Stimulated activated CD4-positive, alpha-beta T cell treated with anti-CD3 and anti-CD28 coated beads, TNF-alpha, amount 100 ng/mL, for 1 hour (primary cell): ENCODE data around the gene PDS5B.
"Not testable (repeated sequence)": the region's sequence is repeated elsewhere in the genome, so short reads cannot be mapped to it uniquely, and the experiment has no call there.

Source experiments
- DNase-seq, 3 donors: peaks; one replicate each; pipeline ENCODE4 v3.0.0-alpha.2; 2020; ENCODE audit warnings: low read depth in 3 of 3, low spot score in 1 of 3

PDS5B gene

DNA sequence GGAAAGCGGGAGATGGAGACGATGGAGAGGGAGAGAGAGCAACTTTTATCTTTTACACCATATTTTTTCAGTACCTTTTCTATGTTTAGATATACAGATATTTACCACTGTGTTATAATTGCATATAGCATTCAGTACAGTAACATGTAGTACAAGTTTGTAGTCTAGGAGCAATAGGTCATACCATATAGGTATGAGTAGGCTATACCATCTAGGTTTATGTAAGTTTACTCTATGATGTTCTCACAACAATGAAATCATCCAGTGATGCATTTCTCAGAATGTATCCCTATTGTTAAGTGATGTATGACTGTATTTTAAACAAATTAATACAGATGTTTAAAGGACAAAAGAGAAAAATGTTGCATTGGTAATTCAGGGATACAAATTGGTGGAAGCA is 136.1 kb downstream of the PDS5B start:
- no peak for DNase-seq

GRCh38 chr13:32723987-32724386 is 137.7 kb downstream of the PDS5B start:
- DNase-seq: no peak

DNA sequence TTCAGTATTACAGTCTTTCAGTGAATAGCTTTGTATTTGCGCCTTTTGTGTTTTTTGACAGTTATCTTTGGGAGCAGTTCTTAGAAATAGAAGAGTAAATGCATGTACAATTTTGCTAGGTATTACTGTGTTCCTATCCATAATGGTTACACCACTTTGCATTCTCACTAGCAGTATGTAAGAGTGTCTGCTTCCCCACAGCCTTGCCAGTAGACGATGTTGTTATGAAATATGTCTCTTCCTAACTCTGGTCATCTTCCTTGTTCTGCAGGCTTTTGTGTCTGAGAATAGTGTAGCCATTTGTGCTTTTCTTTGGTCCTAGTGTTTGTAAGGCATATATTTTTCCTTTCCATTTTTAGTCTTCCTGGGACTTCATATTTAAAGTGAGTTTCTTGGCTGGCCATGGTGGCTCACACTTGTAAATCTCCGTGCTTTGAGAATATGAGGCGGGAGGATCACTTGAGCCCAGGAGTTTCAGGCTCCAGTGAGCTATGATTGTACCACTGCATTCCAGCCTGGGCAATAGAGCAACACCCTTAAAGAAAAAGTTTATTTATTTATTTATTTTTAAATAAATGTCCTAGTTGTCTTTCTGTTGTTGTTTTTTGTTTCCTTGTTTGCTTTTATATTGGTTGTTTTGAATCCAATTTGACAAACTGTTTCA is 140.3 kb downstream of the PDS5B start:
- no peak for DNase-seq

GRCh38 chr13:32728327-32728726 is 142.1 kb downstream of the PDS5B start:
- no peak for DNase-seq

DNA sequence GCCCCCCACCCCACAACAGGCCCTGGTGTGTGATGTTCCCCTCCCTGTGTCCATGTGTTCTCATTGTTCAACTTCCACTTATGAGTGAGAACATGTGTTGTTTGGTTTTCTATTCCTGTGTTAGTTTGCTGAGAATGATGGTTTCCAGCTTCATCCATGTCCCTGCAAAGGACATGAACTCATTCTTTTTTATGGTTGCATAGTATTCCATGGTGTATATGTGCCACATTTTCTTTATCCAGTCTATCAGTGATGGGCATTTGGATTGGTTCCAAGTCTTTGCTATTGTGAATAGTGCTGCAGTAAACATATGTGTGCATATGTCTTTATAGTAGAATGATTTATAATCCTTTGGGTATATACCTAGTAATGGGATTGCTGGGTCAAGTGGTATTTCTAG is 142.8 kb downstream of the PDS5B start:
- not testable (repeated sequence) for DNase-seq

DNA sequence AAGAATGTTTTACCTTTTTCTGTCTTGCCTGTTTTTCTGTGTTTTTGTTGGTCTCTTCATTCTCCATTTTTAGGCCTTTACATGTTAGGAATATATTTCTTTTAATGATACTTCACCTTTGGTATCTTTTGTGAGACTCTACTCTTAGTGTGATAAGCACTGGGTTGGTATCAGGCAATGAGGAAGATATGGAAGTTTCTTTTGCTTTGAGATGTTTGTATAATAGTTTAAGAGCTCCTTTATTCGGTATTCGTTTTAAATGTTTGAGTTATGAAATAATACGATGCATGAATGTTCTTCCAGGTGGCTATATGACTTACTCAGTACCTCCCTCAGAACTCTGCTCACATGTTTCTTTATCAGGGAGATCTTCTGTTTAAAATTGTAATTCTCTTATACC is 144.8 kb downstream of the PDS5B start:
- no peak for DNase-seq

DNA sequence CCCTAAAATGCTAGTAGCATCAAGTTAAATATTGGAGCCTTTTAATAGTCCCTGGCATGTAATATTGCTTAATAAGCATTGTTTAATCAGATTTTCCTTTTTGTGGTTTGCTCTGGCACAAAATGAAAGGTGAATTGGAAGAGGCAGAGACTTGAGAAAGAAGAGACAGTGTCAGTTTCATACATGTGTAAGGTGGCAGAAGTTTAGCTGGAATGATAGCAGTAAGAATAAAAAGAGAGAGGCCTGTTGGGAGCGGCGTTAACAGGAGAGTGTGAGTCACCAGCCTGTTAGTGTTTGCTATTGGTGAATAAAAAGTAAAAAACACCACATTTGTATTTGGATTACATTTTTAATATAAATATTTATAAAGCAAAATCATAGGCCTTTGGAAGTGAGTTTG is 145.3 kb downstream of the PDS5B start:
- DNase-seq: no peak

DNA sequence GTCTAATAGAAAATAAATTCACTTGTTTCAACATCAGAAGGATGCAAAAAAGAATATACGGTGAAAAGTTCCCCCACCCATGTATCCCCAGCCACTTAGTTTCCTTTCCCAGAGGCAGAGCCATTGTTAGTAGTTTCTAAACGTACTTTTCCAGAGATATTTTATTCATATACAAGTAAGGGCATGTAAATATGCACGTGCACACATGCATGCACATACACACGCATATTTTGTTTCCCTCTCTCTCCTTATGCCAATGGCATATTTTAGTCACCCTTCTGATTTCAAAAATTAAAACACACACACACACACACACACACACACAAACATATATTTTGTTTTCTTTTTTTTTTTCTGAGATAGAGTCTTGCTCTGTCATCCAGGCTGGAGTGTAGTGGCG is 147.4 kb downstream of the PDS5B start:
- DNase-seq: no peak

DNA sequence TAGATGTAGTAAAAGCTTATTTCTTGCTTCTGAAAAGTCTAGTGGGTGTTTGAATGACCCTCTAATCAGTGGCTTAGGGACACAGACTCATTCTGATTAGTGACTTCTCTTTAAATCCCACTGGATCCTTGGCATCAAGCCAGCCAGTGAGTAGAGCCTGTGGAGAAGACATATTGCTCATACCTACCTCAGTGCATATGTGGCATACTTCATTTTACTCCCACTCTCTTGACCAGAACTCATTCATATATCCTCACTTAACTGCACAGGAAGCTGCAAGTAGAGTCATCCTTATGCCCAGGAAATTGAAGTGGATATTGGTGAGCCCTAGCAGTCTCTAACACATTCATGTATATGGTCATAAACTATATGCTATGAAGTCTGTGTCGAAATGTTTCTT is 148.3 kb downstream of the PDS5B start:
- no peak for DNase-seq

DNA sequence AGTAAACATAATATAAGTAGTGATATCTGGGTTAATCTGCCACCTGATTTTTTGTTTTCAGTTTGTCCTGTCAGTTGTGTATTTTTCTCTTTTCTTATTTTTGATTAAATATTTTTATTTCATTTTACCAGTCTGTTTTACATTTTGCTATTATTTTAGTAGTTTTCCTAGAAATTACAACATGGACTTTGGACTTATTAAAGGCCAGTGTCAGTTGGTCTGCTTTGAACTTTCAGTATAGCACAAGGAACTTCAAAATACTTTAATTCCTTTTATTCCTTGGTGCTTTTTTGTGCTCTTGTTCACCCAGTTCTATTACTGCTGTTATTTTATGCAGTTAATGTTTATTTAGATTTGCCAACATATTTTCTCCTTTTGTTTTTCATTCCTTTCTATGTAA is 149.6 kb downstream of the PDS5B start:
- DNase-seq: no peak

GRCh38 chr13:32736648-32737047 is 150.4 kb downstream of the PDS5B start:
- DNase-seq: no peak

- DNase-seq: no peak
Observed at GRCh38 chr13:32737111-32737571, 150.9 kb downstream of the PDS5B start.

GRCh38 chr13:32737679-32738078 is 151.4 kb downstream of the PDS5B start:
- DNase-seq: no peak

DNA sequence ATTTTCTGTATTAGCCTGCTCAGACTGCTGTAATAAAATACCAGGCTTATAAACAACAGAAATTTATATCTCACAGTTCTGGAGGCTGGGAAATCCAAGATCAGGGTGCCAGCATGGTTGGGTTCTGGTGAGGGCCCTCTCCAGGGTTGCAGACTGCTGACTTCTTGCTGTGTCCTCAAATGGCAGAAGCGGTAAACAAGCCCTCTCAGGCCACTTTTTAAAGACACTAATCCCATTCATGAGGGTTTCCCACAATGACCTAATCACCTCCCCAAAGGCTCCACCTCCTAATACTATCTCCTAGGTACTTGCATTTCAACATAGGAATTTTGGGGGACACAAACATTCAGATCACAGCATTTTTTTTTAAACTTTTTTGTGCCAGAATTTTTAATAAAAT is 159.3 kb downstream of the PDS5B start:
- no peak for DNase-seq

DNA sequence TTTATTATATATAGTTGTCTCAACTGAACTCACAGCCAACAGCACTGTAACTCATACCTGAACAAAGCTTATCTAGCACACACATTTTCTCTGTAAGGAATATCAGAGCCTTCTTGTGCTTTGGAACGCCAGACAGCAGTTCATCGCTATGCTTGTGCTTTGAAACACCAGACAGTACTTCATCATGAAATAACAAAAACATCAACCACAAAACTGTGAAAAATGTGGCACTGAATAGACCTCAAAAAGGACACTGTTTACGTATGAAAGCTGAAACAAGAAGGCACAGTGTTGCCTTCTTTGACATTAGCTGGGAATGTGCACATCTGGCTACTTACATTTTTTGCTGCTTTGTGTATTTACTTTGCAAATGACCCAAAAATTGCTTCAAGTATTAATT is 160.2 kb downstream of the PDS5B start:
- no peak for DNase-seq

GRCh38 chr13:32748305-32748704 is 162.1 kb downstream of the PDS5B start:
- no peak for DNase-seq

GRCh38 chr13:32751340-32751739 is 165.1 kb downstream of the PDS5B start:
- DNase-seq: no peak

- DNase-seq: no peak
Observed at GRCh38 chr13:32752311-32752710, 166.1 kb downstream of the PDS5B start.

DNA sequence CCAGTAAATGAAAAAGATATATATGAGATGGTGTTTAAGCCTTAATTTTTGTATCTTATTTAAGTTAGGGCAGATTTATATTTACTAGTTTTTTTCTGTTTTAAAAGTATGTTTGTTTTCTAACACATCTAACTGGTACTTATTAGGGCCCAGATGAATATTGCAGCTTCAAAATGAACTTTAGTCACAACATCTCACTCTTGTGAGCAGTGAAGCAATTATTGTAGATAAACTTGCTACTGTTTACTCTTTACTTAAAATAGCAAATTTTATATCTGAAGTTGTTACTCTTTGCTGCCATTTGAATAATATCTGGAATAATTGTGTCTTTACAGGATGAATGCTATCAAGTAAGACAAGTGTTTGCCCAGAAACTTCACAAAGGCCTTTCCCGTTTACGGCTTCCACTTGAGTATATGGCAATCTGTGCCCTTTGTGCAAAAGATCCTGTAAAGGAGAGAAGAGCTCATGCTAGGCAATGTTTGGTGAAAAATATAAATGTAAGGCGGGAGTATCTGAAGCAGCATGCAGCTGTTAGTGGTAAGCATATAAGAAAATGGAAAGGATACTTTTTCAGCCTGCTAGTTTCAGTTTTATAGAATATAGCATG is 166.8 kb downstream of the PDS5B start:
- no peak for DNase-seq

DNA sequence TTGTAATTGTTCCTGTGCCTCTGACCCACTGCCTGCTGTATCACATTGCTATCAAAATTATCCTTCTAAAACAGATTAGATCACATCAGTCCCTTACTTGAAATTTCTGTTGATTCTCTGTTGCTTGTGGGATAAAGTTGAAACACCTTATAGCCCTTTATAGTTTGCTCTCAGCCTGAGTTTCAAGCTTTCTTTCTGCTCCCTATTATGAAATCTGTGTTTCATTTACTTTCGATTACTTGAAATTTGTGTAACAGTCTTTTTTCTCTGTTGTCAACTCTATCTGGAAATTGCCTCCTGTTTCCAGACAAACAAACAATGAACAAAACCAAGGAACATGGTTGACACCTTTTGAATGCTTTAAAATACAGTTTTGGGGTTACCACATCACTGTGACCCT is 167.9 kb downstream of the PDS5B start:
- no peak for DNase-seq

GRCh38 chr13:32759152-32759551 is 172.9 kb downstream of the PDS5B start:
- DNase-seq: no peak

- DNase-seq: no peak
Observed at GRCh38 chr13:32761472-32761871, 175.2 kb downstream of the PDS5B start.

DNA sequence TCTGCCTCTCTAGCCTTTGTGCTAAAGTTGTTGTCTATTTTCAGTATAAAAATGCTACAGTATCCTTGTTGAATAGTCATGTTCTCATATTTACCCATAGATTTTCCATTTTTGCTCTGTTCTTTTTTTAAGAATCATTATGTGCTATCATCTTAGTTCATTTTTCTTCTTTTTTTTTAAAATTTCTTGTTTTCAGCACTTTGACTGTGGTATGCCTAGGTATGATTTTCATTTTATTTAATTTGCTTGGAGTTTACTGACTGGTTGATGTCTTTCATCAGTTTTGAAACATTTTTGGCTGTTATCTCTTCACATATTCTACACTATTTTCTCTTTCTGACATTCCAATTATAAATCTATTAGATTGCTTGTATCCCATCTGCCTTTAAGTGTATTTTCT is 192.9 kb downstream of the PDS5B start:
- DNase-seq: no peak
